Thyroid gland (tissue), 4 donors: ENCODE data around the gene ADD1. TPM values are rescaled to one million over a fixed set of nuclear protein-coding genes. Genes with fewer than 3 reads are reported as not detected.

Experiments
- DNase-seq, 2 donors: peaks; one replicate each; pipeline ENCODE4 v3.0.0-alpha.2; 2019
- H3K27ac ChIP-seq, 3 donors: fragments of 200-600 bp; sonication (generic); 1 replicate in 2 of 3; 2 replicates in 1 of 3; pipeline ENCODE4 v1.5.1; 2016 to 2019; ENCODE audit warnings: mild to moderate bottlenecking in 1 of 3, moderate library complexity in 1 of 3
- H3K27me3 ChIP-seq: fragments of 200-600 bp; sonication (generic); one replicate; pipeline ENCODE4 v1.5.1; 2019
- H3K36me3 ChIP-seq, 2 donors: fragments of 200-600 bp; sonication (generic); one replicate each; pipeline ENCODE4 v1.5.1; 2016 to 2019
- H3K4me1 ChIP-seq, 2 donors: fragments of 200-600 bp; sonication (generic); one replicate each; pipeline ENCODE4 v1.5.1; 2017 to 2019
- H3K4me3 ChIP-seq, 3 donors: fragments of 200-600 bp; sonication (generic); replicated peaks in 1 of 3; 1 replicate in 2 of 3; 2 replicates in 1 of 3; pipeline ENCODE4 v1.5.1; 2016; ENCODE audit warnings: mild to moderate bottlenecking in 1 of 3
- H3K9me3 ChIP-seq: fragments of 200-600 bp; sonication (generic); one replicate; pipeline ENCODE4 v1.5.1; 2017
- CTCF ChIP-seq, 6 experiments: fragments of 200-600 bp in 3 of 6; fragments of 450-650 bp in 3 of 6; sonication (generic) in 3 of 6; IDR thresholded peaks; one replicate each; pipeline ENCODE4 v1.5.1; 2016 to 2019; ENCODE audit warnings: antibody characterized with exemption in 6 of 6, mild to moderate bottlenecking in 2 of 6, inconsistent platforms in 1 of 6, moderate library complexity in 1 of 6
- POLR2A ChIP-seq, 2 donors: fragments of 450-650 bp; IDR thresholded peaks; one replicate each; pipeline ENCODE4 v1.6.1; 2017; ENCODE audit warnings: antibody characterized with exemption in 2 of 2, mild to moderate bottlenecking in 2 of 2, moderate library complexity in 1 of 2
- WGBS, 2 donors: methylation state at CpG; one replicate each; pipeline ENCODE4 v1.1.5; 2017; 5-methylcytosine and 5-hydroxymethylcytosine counted together
- intact Hi-C: fragments of 100-400 bp; cut with DNase I; formaldehyde crosslinking; loops from one replicate; pipeline ENCODE4 v1.15.1; 2023
- total RNA-seq, 4 donors: library from RNA; depleted of rRNA; stranded (reverse); fragments of >200 nt; gene quantifications; one replicate each; pipeline ENCODE4 v1.2.3, GENCODE V29; 2016

Gene ADD1
- total RNA-seq, 4 donors from 2014 or later, result 190 to 222 (median 194) TPM

DNA sequence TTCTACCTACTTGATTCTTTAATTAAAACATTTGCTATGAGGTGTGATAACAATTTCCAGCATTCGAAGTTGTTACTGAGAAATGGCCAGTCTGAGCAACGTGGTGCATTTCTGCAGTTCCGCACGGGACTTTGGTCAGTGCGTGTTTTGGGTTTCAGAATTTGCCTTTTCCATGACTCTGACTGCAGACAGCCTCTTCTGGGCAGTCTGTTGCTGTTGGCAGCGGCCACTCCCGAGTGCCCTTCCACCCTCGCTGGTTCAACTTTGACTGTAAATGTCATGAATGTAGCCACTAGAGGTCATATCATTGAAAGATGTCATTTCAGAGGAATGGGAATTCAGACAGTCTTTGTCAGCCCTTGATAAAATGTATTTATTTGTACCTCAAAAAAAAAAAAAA, 65.9 kb downstream of the ADD1 start:
- WGBS, 2 donors, result 84 to 88% methylated on average over 8 of the region's 8 CpGs
- Histone ChIP-seq H3K27me3 (no peaks in the 10 kb centered on the region), H3K4me3 (no peak overlapping the region), H3K27ac (no peak overlapping the region), H3K36me3 (peaks cover 48 to 58% of the 10 kb centered on the region in 2 donors), H3K4me1 (peaks cover 4% of the 10 kb centered on the region in 2 donors), H3K9me3 (no peaks in the 10 kb centered on the region)
- no peak for TF ChIP-seq CTCF (IDR thresholded peaks at IDR 0.05)
- no peak for TF ChIP-seq POLR2A (IDR thresholded peaks at IDR 0.05)
- intact Hi-C loops, result no loop called here
- DNase-seq, result no peak

DNA sequence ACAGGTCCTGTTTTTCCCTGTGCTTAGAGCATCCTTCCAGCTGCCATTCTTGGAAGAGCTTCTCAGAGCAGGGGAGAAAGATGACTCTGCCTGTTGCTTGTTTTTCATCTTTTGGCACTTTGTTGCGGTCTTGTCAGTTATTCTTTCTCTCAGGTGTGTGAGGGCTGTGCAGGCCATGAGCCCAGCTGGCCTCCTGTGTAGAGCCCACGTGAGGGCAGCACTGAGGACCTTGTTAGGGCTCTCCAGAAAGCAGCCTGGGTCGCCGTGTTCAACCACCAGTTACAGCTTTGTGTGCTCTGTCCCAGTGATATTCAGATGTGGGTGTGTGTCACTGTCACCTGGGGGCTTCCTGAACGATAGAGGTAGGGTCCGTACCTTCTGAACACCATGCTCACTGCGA, 66.8 kb downstream of the ADD1 start:
- H3K27me3 ChIP-seq, result no peaks in the 10 kb centered on the region
- no peak for DNase-seq
- H3K27ac ChIP-seq, result no peak overlapping the region
- peaks cover 48 to 54% of the 10 kb centered on the region in 2 donors for H3K36me3 ChIP-seq
- H3K9me3 ChIP-seq, result no peaks in the 10 kb centered on the region
- no peak overlapping the region for H3K4me3 ChIP-seq
- WGBS, 2 donors, result 87 to 94% methylated on average over 5 to 7 of the region's 7 CpGs
- H3K4me1 ChIP-seq, result peaks cover 4% of the 10 kb centered on the region in 2 donors
- TF ChIP-seq CTCF (IDR thresholded peaks at IDR 0.05), result no peak
- no peak for TF ChIP-seq POLR2A (IDR thresholded peaks at IDR 0.05)
- intact Hi-C loops, result no loop called here

DNA sequence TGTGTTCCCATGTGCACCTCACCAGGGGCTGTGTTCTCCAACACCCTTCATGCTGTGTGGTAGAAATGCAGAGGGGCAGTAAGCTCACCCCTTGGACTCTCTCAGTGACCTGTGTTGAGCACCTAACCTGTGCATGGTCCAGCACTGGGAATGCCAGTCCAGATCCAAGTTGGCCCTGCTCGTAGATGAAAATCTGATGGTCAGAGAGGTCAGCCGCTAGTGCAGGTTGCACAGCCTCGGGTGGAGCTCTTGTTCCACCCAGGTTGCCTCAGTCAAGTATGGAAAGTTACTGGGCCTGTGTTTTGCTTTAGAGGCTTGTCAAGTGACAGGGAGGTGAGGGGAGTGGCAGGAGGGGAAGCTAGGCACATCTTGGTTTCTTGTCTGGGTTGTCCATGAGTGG, 68.2 kb downstream of the ADD1 start:
- no peak for DNase-seq
- no peak overlapping the region for H3K27ac ChIP-seq
- H3K27me3 ChIP-seq, result no peaks in the 10 kb centered on the region
- no peak overlapping the region for H3K4me3 ChIP-seq
- TF ChIP-seq POLR2A (IDR thresholded peaks at IDR 0.05), result no peak
- TF ChIP-seq CTCF (IDR thresholded peaks at IDR 0.05), result no peak
- H3K36me3 ChIP-seq, result peaks cover 45 to 51% of the 10 kb centered on the region in 2 donors
- intact Hi-C loops, result no loop called here
- H3K4me1 ChIP-seq, result peaks cover 4% of the 10 kb centered on the region in 2 donors
- WGBS, 2 donors, result 88 to 89% methylated on average over 3 of the region's 3 CpGs
- H3K9me3 ChIP-seq, result no peaks in the 10 kb centered on the region

DNA sequence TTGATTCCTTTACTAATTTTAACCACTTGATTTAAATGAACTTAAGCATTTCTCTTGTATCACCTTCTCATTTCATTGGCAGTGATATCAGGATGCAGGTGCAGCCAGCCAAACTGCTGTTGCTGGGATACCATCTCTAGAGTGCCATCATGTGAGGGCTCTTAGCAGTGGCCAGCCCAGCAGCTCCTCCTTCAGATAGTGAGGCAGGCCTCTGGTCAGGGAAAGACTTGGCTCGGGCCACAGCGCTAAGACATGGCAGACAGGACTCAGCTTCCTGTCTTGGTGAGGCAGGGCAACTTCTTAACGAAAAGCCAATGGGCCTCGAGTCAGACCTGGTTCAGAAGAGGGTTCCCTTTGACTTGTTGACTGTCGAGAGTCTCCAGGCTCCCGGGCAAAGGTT, 69.5 kb downstream of the ADD1 start:
- Histone ChIP-seq H3K27ac (peak overlapping the region in 2 of 3 donors; percentile 15 to 42), H3K9me3 (no peaks in the 10 kb centered on the region), H3K4me3 (no peak overlapping the region), H3K4me1 (peaks cover 4% of the 10 kb centered on the region in 2 donors), H3K27me3 (no peaks in the 10 kb centered on the region), H3K36me3 (peaks cover 33 to 45% of the 10 kb centered on the region in 2 donors)
- intact Hi-C loops, result no loop called here
- peak; percentile 88 to 90 for DNase-seq
- 24 to 44% methylated on average over 2 to 4 of the region's 6 CpGs for WGBS, 2 donors
- no peak for TF ChIP-seq CTCF (IDR thresholded peaks at IDR 0.05)
- TF ChIP-seq POLR2A (IDR thresholded peaks at IDR 0.05), result no peak

DNA sequence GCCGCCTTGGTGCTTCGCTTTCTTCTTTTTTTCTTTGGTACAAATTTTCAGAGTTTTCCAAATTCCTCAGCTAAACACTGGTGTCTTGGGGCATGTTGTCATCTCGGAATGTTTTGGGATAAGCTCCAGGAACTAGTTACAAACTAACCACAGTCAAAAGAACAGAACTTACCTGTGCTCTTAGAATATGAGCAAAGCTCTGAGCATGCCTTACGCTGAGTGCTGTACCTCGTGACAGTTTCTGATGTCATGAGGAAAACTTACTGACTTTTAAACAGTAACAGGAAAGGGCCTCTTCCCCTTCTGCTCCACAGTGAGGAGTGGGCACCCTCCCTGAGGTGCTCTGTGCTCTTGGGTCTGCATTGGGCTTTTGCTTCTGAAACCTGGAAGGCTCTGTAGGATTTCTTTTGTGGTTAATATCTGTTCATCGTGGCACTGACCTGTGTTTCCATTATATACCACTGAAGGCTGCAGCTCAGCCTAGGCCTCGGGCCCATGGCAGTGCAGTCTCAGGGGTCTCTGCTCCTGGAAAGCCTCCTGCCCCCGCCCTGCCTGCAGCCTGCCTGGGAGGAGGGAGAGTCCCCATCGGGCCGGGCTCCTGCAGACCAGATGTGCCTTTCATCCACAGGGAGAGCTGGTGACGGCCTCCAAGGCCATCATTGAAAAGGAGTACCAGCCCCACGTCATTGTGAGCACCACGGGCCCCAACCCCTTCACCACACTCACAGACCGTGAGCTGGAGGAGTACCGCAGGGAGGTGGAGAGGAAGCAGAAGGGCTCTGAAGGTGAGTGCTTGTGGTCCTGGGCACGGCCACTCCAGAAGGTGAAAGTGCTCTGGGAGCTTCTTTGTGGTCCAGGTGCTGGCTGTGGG, 70.8 kb downstream of the ADD1 start:
- Histone ChIP-seq H3K4me3 (no peak overlapping the region), H3K4me1 (peaks cover 4% of the 10 kb centered on the region in 2 donors), H3K27ac (no peak overlapping the region), H3K27me3 (no peaks in the 10 kb centered on the region), H3K9me3 (no peaks in the 10 kb centered on the region), H3K36me3 (peaks cover 26 to 34% of the 10 kb centered on the region in 2 donors)
- no peak for DNase-seq
- WGBS, 2 donors, result 86 to 90% methylated on average over 14 to 16 of the region's 16 CpGs
- TF ChIP-seq CTCF (IDR thresholded peaks at IDR 0.05) (no peak), POLR2A (IDR thresholded peaks at IDR 0.05) (no peak)
- intact Hi-C loops, result no loop called here
